CD4-positive, CD25-positive, alpha-beta regulatory T cell (primary cell): ENCODE measurements around the gene ERC1. TPM values are rescaled to one million over a fixed set of nuclear protein-coding genes. Genes with fewer than 3 reads are reported as not detected.

Experiments used
- ATAC-seq, 2 donors: fragments of 150-1000 bp; cut with Tn5 transposase; one replicate each; pipeline ENCODE4 v1.10.0; 2021; ENCODE audit warnings: low read depth in 2 of 2, moderate number of reproducible peaks in 2 of 2, moderate library complexity in 1 of 2
- DNase-seq, 3 donors: peaks; one replicate each; pipeline versions ENCODE4 v3.0.0 to v3.0.0-alpha.2; 2012 to 2022; ENCODE audit warnings: mixed read lengths in 1 of 3
- H3K27ac ChIP-seq: one replicate; pipeline ENCODE4 v1.7.0; 2013; ENCODE audit warnings: mild to moderate bottlenecking, low read length; ENCODE audit not compliant: insufficient read depth, poor library complexity, severe bottlenecking
- H3K27me3 ChIP-seq: one replicate; pipeline ENCODE4 v1.7.0; 2013; ENCODE audit warnings: low read length; ENCODE audit not compliant: control insufficient read depth, insufficient read depth
- H3K36me3 ChIP-seq: one replicate; pipeline ENCODE4 v1.7.0; 2013; ENCODE audit warnings: mild to moderate bottlenecking, low read length, moderate library complexity; ENCODE audit not compliant: control insufficient read depth, insufficient read depth
- H3K4me1 ChIP-seq: 2 replicates; pipeline ENCODE4 v1.7.0; 2013; ENCODE audit warnings: mild to moderate bottlenecking, low read length; ENCODE audit not compliant: insufficient read depth, control insufficient read depth, poor library complexity, severe bottlenecking
- H3K4me3 ChIP-seq: one replicate; pipeline ENCODE4 v1.7.0; 2013; ENCODE audit warnings: low read depth, mild to moderate bottlenecking, low read length, moderate library complexity
- H3K9me3 ChIP-seq, 2 experiments: 1 replicate in 1 of 2; 2 replicates in 1 of 2; pipeline ENCODE4 v1.7.0; 2013; ENCODE audit warnings: low read length in 2 of 2, mild to moderate bottlenecking in 1 of 2, moderate library complexity in 1 of 2; ENCODE audit not compliant: control insufficient read depth in 2 of 2
- H3K27ac Mint-ChIP-seq, 3 donors: one replicate each; pipeline ENCODE4 v1.8.0; 2020 to 2022; ENCODE audit warnings: mild to moderate bottlenecking in 3 of 3, mixed read lengths in 3 of 3, moderate library complexity in 2 of 3
- H3K27me3 Mint-ChIP-seq: one replicate; pipeline ENCODE4 v1.8.0; 2022; ENCODE audit warnings: mild to moderate bottlenecking, mixed read lengths
- H3K36me3 Mint-ChIP-seq: one replicate; pipeline ENCODE4 v1.8.0; 2020; ENCODE audit warnings: mixed read lengths
- H3K4me1 Mint-ChIP-seq, 4 donors: one replicate each; pipeline ENCODE4 v1.8.0; 2020 to 2022; ENCODE audit warnings: mixed read lengths in 4 of 4, mild to moderate bottlenecking in 1 of 4
- H3K4me3 Mint-ChIP-seq, 4 donors: one replicate each; pipeline ENCODE4 v1.8.0; 2020 to 2022; ENCODE audit warnings: mild to moderate bottlenecking in 4 of 4, mixed read lengths in 4 of 4, moderate library complexity in 3 of 4
- H3K9me3 Mint-ChIP-seq, 7 donors: one replicate each; pipeline ENCODE4 v1.8.0; 2020 to 2022; ENCODE audit warnings: mixed read lengths in 7 of 7, mild to moderate bottlenecking in 3 of 7, moderate library complexity in 2 of 7
- polyA plus RNA-seq, 4 donors: library from polyadenylated mRNA; unstranded; fragments of 300-500 nt; fragmentation: Illumina TruSeq; gene quantifications; one replicate each; pipeline ENCODE4 v1.2.3, GENCODE V29; 2021
- total RNA-seq: library from RNA; stranded (reverse); gene quantifications from one replicate; pipeline ENCODE4 v1.2.3, GENCODE V29; 2022

ERC1 gene
- total and polyA plus RNA-seq, 5 donors from 2014 or later: 5.7 to 46.5 (median 7.6) TPM

DNA sequence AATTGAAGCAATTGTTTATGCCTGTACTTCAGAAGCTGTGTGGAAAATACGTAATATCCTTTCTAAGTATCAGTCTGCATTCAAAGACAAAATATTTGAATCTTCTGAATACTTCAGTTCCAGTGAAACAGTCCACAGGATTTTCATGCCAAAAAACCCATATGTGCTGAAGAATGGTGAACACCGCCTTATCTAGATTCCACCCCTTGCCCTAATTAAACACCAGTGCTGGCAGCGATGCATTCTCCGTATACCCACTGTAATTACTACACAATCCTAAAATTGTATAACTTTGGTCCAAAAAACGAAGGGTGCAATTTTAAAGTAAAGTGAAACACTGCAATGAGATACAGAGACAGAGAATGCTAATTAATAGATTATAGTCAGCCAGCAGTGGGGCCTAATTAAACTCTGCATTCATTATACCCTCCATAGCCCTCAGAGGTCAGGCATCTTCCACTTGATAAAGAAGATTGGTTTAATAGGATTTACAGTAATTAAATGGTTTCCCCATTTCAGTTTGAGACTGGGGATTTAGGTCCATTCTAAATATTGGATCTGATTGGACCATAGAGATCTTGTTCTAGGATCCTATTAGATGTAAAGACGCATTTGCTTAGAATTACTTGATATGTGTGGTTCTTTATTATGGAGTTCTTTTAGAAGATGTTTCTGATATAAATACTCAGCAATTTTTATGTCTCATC is 43.9 kb downstream of the ERC1 start:
- H3K27me3 Mint-ChIP-seq: no peaks in the 10 kb centered on the region
- H3K4me1 Mint-ChIP-seq: peaks cover 2 to 12% (median 8%) of the 10 kb centered on the region in 4 donors
- peaks cover 36% of the 10 kb centered on the region for H3K36me3 Mint-ChIP-seq
- peak overlapping the region in 1 of 4 donors; percentile 27 for H3K4me3 Mint-ChIP-seq
- ATAC-seq: no peak
- Histone ChIP-seq H3K4me1 (no peaks in the 10 kb centered on the region), H3K4me3 (no peak overlapping the region), H3K36me3 (peaks cover 2% of the 10 kb centered on the region), H3K27me3 (no peaks in the 10 kb centered on the region), H3K27ac (no peak overlapping the region), H3K9me3 (no peaks in the 10 kb centered on the region)
- peak overlapping the region in 2 of 3 donors; percentile 3 to 63 for H3K27ac Mint-ChIP-seq
- no peak for DNase-seq
- H3K9me3 Mint-ChIP-seq: peaks cover 0 to 2% (median 0%) of the 10 kb centered on the region in 7 donors

DNA sequence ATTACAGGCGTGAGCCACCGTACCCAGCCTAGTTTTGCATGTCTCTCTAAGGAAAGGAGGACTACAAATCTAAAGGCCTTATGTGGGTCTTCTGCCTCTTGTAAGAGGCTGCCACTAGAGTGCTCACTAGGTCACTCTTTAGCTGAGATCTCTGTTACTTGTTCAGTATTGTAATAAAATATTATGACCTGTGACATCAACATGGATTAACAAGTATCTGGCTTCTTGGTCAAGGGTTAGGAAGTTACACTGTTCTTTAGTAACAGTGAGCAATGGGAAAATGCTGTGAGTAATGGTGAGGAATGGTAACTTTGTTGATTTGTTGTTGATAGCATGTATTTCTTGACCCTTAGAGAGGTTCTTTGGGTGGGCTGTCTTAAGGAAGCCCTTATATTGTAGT is 50.5 kb downstream of the ERC1 start:
- H3K9me3 ChIP-seq: no peaks in the 10 kb centered on the region

DNA sequence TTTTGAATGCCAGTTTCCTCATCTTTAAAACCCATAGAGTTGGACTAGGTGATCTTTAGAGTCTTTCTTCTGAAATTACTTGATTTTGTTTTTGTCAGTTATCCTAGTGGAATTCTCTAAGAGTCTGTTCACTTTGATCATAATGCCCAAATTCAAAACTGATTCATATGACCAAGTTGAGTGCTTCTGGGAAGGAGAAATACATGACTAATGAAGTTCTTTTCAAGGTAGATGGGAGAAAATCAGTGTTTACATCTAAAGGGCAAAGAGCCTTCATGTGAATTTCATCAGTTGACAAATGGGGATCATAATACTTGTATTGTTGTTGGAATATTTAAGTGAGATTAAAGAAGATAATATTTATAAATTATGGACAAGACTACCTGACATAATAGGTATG is 53.2 kb downstream of the ERC1 start:
- H3K36me3 Mint-ChIP-seq: peaks cover 9% of the 10 kb centered on the region
- H3K4me1 Mint-ChIP-seq: peaks cover 5 to 18% (median 12%) of the 10 kb centered on the region in 4 donors

More for the DNA sequence above, 50.5 kb downstream of the ERC1 start:
- Mint-ChIP-seq H3K27ac (no peak overlapping the region), H3K4me3 (no peak overlapping the region), H3K4me1 (peaks cover 10 to 13% (median 12%) of the 10 kb centered on the region in 4 donors), H3K27me3 (no peaks in the 10 kb centered on the region), H3K9me3 (no peaks in the 10 kb centered on the region), H3K36me3 (peaks cover 14% of the 10 kb centered on the region)
- ATAC-seq (no peak), DNase-seq (no peak)
- Histone ChIP-seq H3K4me3 (no peak overlapping the region), H3K27ac (no peak overlapping the region), H3K36me3 (no peaks in the 10 kb centered on the region), H3K27me3 (no peaks in the 10 kb centered on the region), H3K4me1 (no peaks in the 10 kb centered on the region)

DNA sequence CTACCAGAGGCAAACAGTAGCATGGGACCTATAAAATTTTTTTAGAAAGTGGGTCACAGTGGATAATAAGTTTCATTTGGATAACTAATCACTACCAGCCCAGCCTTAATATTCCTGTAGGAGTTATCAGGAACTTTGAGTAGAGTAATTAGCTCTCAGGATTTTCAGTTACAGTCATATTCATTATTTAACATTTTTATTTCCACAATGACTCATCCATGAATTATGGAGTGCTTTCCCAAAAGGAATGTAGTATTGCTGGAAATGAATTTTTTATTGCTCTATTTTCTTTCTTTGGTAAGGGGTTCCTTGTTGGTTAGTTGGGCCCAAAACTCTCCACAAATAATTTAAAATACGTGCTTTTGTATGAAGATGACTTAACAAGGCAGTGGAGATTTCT is 53.7 kb downstream of the ERC1 start:
- H3K4me1 Mint-ChIP-seq: peaks cover 5 to 21% (median 11%) of the 10 kb centered on the region in 4 donors
- no peaks in the 10 kb centered on the region for H3K27me3 Mint-ChIP-seq
- H3K4me3 ChIP-seq: no peak overlapping the region
- no peaks in the 10 kb centered on the region for H3K36me3 ChIP-seq
- DNase-seq (no peak), ATAC-seq (no peak)
- H3K36me3 Mint-ChIP-seq: peaks cover 8% of the 10 kb centered on the region
- no peaks in the 10 kb centered on the region for H3K27me3 ChIP-seq
- H3K27ac ChIP-seq: no peak overlapping the region
- no peaks in the 10 kb centered on the region for H3K9me3 ChIP-seq
- H3K9me3 Mint-ChIP-seq: peaks cover 0 to 2% (median 0%) of the 10 kb centered on the region in 7 donors
- H3K4me3 Mint-ChIP-seq: no peak overlapping the region
- no peaks in the 10 kb centered on the region for H3K4me1 ChIP-seq
- no peak overlapping the region for H3K27ac Mint-ChIP-seq

More for the DNA sequence above, 53.2 kb downstream of the ERC1 start:
- Histone ChIP-seq H3K9me3 (no peaks in the 10 kb centered on the region), H3K4me1 (no peaks in the 10 kb centered on the region), H3K4me3 (no peak overlapping the region), H3K27ac (no peak overlapping the region), H3K36me3 (no peaks in the 10 kb centered on the region), H3K27me3 (no peaks in the 10 kb centered on the region)
- Mint-ChIP-seq H3K9me3 (no peaks in the 10 kb centered on the region), H3K27me3 (no peaks in the 10 kb centered on the region), H3K27ac (no peak overlapping the region), H3K4me3 (no peak overlapping the region)
- no peak for DNase-seq
- ATAC-seq: no peak

DNA sequence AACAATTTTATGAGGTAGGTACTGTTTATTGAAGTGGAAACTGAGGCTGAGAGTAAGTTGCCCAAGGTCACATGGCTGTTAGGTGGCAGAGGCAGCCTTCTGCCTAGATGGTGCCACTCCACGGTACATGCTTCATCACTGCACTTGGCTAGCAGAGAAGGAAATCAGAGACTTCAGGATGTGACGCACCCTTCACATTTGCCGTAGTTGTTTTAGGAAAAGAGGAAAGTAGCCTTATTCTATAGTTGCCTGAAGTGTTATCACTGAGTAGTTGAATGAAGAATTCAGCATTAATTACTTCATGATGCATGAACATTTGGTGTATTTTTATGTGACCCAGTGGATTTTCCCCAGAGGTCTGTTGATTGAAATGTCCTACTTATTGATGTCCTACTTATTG is 55.7 kb downstream of the ERC1 start:
- no peak overlapping the region for H3K4me3 Mint-ChIP-seq
- Histone ChIP-seq H3K9me3 (no peaks in the 10 kb centered on the region), H3K27me3 (no peaks in the 10 kb centered on the region), H3K4me1 (no peaks in the 10 kb centered on the region), H3K36me3 (no peaks in the 10 kb centered on the region), H3K4me3 (no peak overlapping the region), H3K27ac (no peak overlapping the region)
- H3K27ac Mint-ChIP-seq: no peak overlapping the region
- ATAC-seq: no peak
- peaks cover 11% of the 10 kb centered on the region for H3K36me3 Mint-ChIP-seq
- H3K9me3 Mint-ChIP-seq: peaks cover 0 to 2% (median 0%) of the 10 kb centered on the region in 7 donors
- DNase-seq: no peak
- H3K27me3 Mint-ChIP-seq: no peaks in the 10 kb centered on the region
- H3K4me1 Mint-ChIP-seq: peaks cover 5 to 21% (median 13%) of the 10 kb centered on the region in 4 donors

DNA sequence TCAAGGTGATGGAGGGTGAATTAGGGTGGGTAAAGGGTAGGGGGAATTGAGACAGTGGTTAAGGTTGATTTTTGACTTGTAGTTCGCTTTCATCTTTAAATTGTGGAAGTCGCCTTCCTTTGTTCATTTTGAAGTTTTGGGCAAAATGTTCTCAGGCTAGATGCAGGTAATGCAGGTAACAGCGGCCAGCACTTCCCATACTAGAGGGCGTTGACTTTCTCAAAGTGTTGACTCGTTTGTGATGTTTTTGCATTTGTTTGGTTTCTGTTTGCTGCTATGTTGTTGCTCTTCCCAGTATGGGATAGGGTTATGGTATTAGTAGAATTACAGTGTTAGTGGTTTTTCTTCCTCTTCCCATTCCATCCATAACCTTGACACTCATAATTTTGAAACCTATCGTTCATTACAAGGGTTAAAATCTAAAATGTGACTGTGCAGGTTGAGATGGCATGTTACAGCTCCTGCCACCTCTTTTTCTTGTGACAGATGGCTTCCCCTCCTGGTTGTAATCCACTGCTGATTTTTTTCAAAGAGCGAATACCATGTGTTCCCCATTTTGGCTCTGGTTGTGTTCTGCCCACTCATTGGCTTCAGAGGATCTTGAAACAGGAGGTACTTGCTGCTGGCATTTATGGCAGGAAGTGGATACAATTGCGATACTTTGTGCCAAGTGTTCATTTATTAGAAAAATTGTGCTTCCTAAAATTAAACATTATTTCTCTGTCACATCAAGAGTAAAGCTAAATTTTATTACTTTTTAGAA is 57.1 kb downstream of the ERC1 start:
- peak overlapping the region in 1 of 3 donors; percentile 28 for H3K27ac Mint-ChIP-seq
- Histone ChIP-seq H3K9me3 (no peaks in the 10 kb centered on the region), H3K27me3 (no peaks in the 10 kb centered on the region), H3K36me3 (no peaks in the 10 kb centered on the region), H3K27ac (no peak overlapping the region), H3K4me1 (no peaks in the 10 kb centered on the region), H3K4me3 (no peak overlapping the region)
- no peaks in the 10 kb centered on the region for H3K27me3 Mint-ChIP-seq
- H3K36me3 Mint-ChIP-seq: peaks cover 11% of the 10 kb centered on the region
- H3K4me1 Mint-ChIP-seq: peaks cover 5 to 23% (median 13%) of the 10 kb centered on the region in 4 donors
- no peak overlapping the region for H3K4me3 Mint-ChIP-seq
- peaks cover 0 to 2% (median 0%) of the 10 kb centered on the region in 7 donors for H3K9me3 Mint-ChIP-seq
- no peak for DNase-seq
- no peak for ATAC-seq

DNA sequence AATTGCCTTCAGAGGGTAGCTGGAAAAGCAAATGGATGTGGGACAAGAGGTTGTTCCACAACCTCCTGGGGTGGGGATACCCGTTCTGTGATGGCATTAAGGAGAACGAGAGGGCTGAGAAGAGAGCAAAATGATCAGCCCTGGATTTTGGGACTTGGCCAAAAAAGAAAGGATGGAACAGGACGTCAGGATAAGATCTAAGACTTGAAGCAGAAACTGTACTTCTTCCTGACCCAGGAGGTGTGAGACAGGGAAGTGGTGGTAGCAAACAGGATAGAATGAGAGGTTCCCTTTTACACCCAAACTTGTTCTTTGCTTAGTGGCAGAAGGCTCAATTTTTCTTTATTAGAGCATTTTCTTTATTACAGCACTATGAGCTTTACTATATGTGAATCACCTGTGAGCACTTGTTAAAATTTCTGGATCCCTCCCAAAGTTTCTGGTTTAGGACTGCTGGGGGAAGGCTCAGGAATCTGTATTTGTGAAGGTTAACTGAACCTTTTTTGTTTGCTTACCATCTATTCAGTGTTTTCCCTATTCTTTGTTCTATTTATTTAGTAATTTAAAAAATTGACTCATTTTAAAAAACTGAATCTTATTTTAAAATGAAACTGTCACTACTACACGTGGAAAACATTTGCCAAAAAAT is 59.2 kb downstream of the ERC1 start:
- no peak for ATAC-seq
- Mint-ChIP-seq H3K4me1 (peaks cover 0 to 21% (median 15%) of the 10 kb centered on the region in 4 donors), H3K4me3 (no peak overlapping the region), H3K27ac (no peak overlapping the region), H3K27me3 (no peaks in the 10 kb centered on the region), H3K36me3 (peaks cover 11% of the 10 kb centered on the region), H3K9me3 (peaks cover 0 to 2% (median 0%) of the 10 kb centered on the region in 7 donors)
- H3K27ac ChIP-seq: no peak overlapping the region
- H3K27me3 ChIP-seq: no peaks in the 10 kb centered on the region
- no peak overlapping the region for H3K4me3 ChIP-seq
- no peak for DNase-seq
- no peaks in the 10 kb centered on the region for H3K4me1 ChIP-seq
- no peaks in the 10 kb centered on the region for H3K36me3 ChIP-seq
- no peaks in the 10 kb centered on the region for H3K9me3 ChIP-seq
